Cardiac muscle cell (in vitro differentiated cells and primary cell): ENCODE measurements around the gene OAT. TPM values are rescaled to one million over a fixed set of nuclear protein-coding genes. Genes with fewer than 3 reads are reported as not detected.
"Not testable (repeated sequence)": the region's sequence is repeated elsewhere in the genome, so short reads cannot be mapped to it uniquely, and the experiment has no call there.

Experiments
- DNase-seq, 2 donors: peaks; one replicate each; pipeline versions ENCODE4 v3.0.0 to v3.0.0-alpha.2; 2010 to 2017; ENCODE audit warnings: low read depth in 1 of 2, low spot score in 1 of 2
- H3K27ac ChIP-seq: fragments of 200-600 bp; sonication (generic); 2 replicates; pipeline ENCODE4 v1.5.1; 2016
- H3K27me3 ChIP-seq: fragments of 200-600 bp; sonication (generic); 2 replicates; pipeline ENCODE4 v1.6.0; 2016; ENCODE audit warnings: control low read depth
- H3K36me3 ChIP-seq: fragments of 200-600 bp; sonication (generic); 2 replicates; pipeline ENCODE4 v1.5.1; 2016; ENCODE audit warnings: control low read depth
- H3K4me1 ChIP-seq: fragments of 200-600 bp; sonication (generic); 2 replicates; pipeline ENCODE4 v1.8.1; 2017; ENCODE audit warnings: low read depth, mild to moderate bottlenecking, mixed run types
- H3K4me3 ChIP-seq: fragments of 200-600 bp; sonication (generic); 2 replicates; pipeline ENCODE4 v1.5.1; 2016; ENCODE audit warnings: mild to moderate bottlenecking
- H3K9me3 ChIP-seq: fragments of 200-600 bp; sonication (generic); 2 replicates; pipeline ENCODE4 v1.5.1; 2017; ENCODE audit warnings: low read depth, mild to moderate bottlenecking, control low read depth
- polyA plus RNA-seq: library from polyadenylated mRNA; unstranded; fragments of >200 nt; fragmentation: Nextera tagmentation; extraction: Ambion mirVana; gene quantifications from 2 replicates; pipeline ENCODE4 v1.2.1, GENCODE V29; 2016
- total RNA-seq: library from RNA; depleted of rRNA; stranded (reverse); fragments of >200 nt; gene quantifications from 2 replicates; pipeline ENCODE4 v1.2.3, GENCODE V29; 2016
- TF ChIP-seq, protein P1 (sequence below): IDR thresholded peaks from 2 replicates; pipeline ENCODE4 v1.5.1; 2012; ENCODE audit warnings: low read depth, mild to moderate bottlenecking, low read length

The OAT gene
- total and polyA plus RNA-seq, 2 experiments from 2014 or later = 22.2 to 46.7 TPM

DNA sequence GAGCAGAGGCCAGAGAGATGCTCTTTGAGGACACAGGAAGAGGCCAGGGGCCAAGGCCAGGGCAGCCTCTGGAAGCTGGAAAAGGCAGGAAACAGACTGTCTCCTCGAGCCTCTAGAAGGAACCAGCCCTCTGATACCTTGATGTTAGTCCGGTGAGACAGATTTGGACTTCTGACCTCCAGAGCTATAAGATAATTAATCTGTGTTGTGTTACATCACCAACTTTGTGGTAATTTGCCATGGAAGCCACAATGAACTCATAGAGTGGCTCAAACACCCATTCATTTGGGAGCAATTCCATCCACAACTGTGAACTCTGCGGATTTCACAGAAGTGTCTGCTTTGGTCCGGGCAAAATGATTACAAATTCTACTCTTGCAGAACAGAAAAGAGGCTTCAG, 48.7 kb downstream of the OAT start:
- H3K27me3 ChIP-seq = no peaks in the 10 kb centered on the region

DNA sequence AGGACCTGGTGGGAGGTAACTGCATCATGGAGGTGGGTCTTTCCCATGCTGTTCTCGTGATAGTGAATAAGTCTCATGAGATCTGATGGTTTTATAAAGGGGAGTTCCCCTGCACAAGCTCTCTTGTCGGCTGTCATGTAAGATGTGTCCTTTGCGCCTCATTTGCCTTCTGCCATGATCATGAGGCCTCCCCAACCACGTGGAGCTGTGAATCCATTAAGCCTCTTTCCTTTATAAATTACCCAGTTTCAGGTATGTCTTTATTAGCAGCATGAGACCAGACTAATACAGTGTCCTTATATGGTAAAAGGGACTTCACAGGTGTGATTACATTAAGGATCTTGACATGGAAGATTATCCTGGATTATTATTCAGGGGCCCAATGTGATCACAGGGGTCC, 49.2 kb downstream of the OAT start:
- not testable (repeated sequence) for H3K4me3 ChIP-seq, H3K27ac ChIP-seq, DNase-seq, H3K36me3 ChIP-seq, H3K27me3 ChIP-seq, H3K4me1 ChIP-seq, H3K9me3 ChIP-seq

More for the DNA sequence above, 48.7 kb downstream of the OAT start:
- H3K9me3 ChIP-seq = no peaks in the 10 kb centered on the region
- no peaks in the 10 kb centered on the region for H3K4me1 ChIP-seq
- DNase-seq = no peak
- H3K36me3 ChIP-seq = no peaks in the 10 kb centered on the region
- TF ChIP-seq, protein P1, sequence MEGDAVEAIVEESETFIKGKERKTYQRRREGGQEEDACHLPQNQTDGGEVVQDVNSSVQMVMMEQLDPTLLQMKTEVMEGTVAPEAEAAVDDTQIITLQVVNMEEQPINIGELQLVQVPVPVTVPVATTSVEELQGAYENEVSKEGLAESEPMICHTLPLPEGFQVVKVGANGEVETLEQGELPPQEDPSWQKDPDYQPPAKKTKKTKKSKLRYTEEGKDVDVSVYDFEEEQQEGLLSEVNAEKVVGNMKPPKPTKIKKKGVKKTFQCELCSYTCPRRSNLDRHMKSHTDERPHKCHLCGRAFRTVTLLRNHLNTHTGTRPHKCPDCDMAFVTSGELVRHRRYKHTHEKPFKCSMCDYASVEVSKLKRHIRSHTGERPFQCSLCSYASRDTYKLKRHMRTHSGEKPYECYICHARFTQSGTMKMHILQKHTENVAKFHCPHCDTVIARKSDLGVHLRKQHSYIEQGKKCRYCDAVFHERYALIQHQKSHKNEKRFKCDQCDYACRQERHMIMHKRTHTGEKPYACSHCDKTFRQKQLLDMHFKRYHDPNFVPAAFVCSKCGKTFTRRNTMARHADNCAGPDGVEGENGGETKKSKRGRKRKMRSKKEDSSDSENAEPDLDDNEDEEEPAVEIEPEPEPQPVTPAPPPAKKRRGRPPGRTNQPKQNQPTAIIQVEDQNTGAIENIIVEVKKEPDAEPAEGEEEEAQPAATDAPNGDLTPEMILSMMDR = no peak
- H3K27ac ChIP-seq = no peak overlapping the region
- no peak overlapping the region for H3K4me3 ChIP-seq

DNA sequence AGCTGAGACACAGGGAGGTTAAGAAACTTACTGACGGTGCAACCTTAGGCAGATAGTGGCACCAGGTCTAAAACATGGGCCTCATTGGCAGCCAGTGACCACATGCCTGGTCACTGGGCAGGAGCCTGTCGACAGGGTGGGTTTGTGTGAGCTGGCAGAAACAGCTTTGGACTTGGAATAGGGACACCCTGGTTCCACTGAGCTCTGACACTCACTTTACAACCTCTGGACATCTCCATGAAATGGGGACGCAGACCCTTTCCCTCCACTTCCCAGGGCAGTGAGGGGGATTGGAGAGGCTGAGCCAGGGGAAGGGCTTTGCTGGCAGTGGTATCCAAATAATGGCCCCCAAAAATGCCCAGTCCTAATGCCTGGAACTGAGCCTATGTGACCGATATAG, 49.7 kb downstream of the OAT start:
- H3K4me3 ChIP-seq = no peak overlapping the region

DNA sequence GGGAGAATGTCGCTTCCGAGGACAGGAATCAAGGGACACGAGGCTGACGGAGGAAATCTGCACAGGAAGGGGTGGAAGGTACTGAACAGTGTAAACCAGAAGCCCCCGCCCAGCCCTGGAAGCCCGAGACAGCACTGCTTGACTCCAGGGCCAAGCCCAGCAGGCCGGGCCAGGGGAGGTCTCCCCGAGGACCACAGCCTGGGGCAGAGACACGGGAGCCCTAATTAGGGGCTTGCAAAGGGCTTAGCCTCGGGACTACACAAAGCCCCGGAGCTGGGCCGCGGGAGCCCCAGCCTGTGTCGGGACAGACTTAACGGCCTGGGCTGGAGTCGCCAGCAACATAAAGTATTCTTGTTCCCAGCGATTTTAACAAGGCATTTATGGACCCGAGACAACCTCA, 50.8 kb downstream of the OAT start:
- Histone ChIP-seq H3K9me3 (no peaks in the 10 kb centered on the region), H3K27ac (no peak overlapping the region), H3K36me3 (no peaks in the 10 kb centered on the region), H3K4me1 (no peaks in the 10 kb centered on the region), H3K27me3 (no peaks in the 10 kb centered on the region), H3K4me3 (no peak overlapping the region)
- TF ChIP-seq, protein P1 = no peak
- DNase-seq = no peak

More for the DNA sequence above, 49.7 kb downstream of the OAT start:
- no peak for DNase-seq
- Histone ChIP-seq H3K27me3 (no peaks in the 10 kb centered on the region), H3K36me3 (no peaks in the 10 kb centered on the region), H3K4me1 (no peaks in the 10 kb centered on the region), H3K27ac (no peak overlapping the region), H3K9me3 (no peaks in the 10 kb centered on the region)
- TF ChIP-seq, protein P1 = no peak

DNA sequence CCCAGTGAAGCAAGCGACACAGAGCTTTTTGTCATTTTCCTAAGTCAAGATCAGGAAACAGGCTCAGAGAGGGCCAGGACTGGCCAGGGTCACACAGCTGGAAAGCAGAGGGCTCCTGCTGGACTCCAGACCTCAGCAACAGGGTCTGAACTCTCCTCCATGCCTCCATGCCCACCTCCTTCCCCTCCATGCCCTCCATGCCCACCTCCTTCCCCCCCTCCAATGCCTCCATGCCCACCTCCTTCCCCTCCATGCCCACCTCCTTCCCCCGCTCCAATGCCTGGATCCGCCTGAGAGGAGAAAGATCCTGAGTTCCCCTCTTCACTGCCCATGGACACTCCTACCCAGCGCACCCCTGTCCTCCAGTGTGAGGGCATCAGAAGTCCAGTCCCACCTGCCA, 51.3 kb downstream of the OAT start:
- no peaks in the 10 kb centered on the region for H3K36me3 ChIP-seq
- TF ChIP-seq, protein P1 = no peak
- no peaks in the 10 kb centered on the region for H3K4me1 ChIP-seq
- H3K27ac ChIP-seq = no peak overlapping the region
- no peak for DNase-seq
- H3K27me3 ChIP-seq = peaks cover 4% of the 10 kb centered on the region
- no peaks in the 10 kb centered on the region for H3K9me3 ChIP-seq
- H3K4me3 ChIP-seq = no peak overlapping the region

DNA sequence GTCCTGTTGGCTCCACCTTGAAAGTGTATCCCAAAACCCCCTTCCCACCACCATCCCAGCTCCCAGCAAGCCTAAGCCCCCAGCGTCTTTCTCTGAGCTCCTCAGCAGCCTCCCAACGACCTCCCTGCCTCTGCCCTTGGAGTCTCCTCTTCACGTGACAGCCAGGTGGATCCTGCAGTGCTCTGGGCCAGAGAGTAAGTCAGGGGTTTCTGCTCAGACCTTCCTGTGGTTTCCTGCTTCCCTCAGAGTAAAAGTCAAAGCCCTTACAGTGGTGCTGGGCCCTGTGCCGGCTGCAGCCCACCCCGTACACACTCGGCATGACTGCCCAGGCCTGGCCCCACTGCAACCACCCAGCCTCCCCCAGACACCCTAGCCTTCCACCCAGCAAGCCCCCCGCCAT, 51.9 kb downstream of the OAT start:
- TF ChIP-seq, protein P1 = no peak
- H3K27me3 ChIP-seq = peaks cover 5% of the 10 kb centered on the region
- H3K36me3 ChIP-seq = no peaks in the 10 kb centered on the region
- DNase-seq = no peak
- no peaks in the 10 kb centered on the region for H3K4me1 ChIP-seq
- no peaks in the 10 kb centered on the region for H3K9me3 ChIP-seq
- H3K4me3 ChIP-seq = no peak overlapping the region
- H3K27ac ChIP-seq = no peak overlapping the region
